Stimulated activated naive CD8-positive, alpha-beta T cell treated with anti-CD3 and anti-CD28 coated beads, Interleukin-15, Interleukin-2, amounts not matched to agents 100 ng/mL and 50 ng/mL, for 24 hours (primary cell): ENCODE measurements around the gene AP2A2.

ENCODE experiments used
- H3K27ac Mint-ChIP-seq: one replicate; pipeline ENCODE4 v1.8.0; 2021; ENCODE audit warnings: mild to moderate bottlenecking, mixed read lengths
- H3K27me3 Mint-ChIP-seq: one replicate; pipeline ENCODE4 v1.8.0; 2021; ENCODE audit warnings: mixed read lengths
- H3K36me3 Mint-ChIP-seq: one replicate; pipeline ENCODE4 v1.8.0; 2021; ENCODE audit warnings: low read depth, mixed read lengths
- H3K4me1 Mint-ChIP-seq: one replicate; pipeline ENCODE4 v1.8.0; 2021; ENCODE audit warnings: low read depth, mixed read lengths
- H3K4me3 Mint-ChIP-seq: one replicate; pipeline ENCODE4 v1.8.0; 2021; ENCODE audit warnings: mild to moderate bottlenecking, mixed read lengths
- H3K9me3 Mint-ChIP-seq: one replicate; pipeline ENCODE4 v1.8.0; 2021; ENCODE audit warnings: mixed read lengths

AP2A2 gene

GRCh38 chr11:1029654-1030053, 104.0 kb downstream of the AP2A2 start:
- H3K4me1 Mint-ChIP-seq = no peaks in the 10 kb centered on the region
- no peaks in the 10 kb centered on the region for H3K9me3 Mint-ChIP-seq
- no peaks in the 10 kb centered on the region for H3K27me3 Mint-ChIP-seq
- no peak overlapping the region for H3K4me3 Mint-ChIP-seq
- H3K36me3 Mint-ChIP-seq = no peaks in the 10 kb centered on the region
- H3K27ac Mint-ChIP-seq = no peak overlapping the region

- no peaks in the 10 kb centered on the region for H3K9me3 Mint-ChIP-seq
- H3K27me3 Mint-ChIP-seq = no peaks in the 10 kb centered on the region
- no peak overlapping the region for H3K4me3 Mint-ChIP-seq
- H3K27ac Mint-ChIP-seq = no peak overlapping the region
- H3K36me3 Mint-ChIP-seq = no peaks in the 10 kb centered on the region
- no peaks in the 10 kb centered on the region for H3K4me1 Mint-ChIP-seq
Observed at GRCh38 chr11:1030086-1030485, 104.4 kb downstream of the AP2A2 start.

- Mint-ChIP-seq H3K4me1 (no peaks in the 10 kb centered on the region), H3K9me3 (no peaks in the 10 kb centered on the region), H3K27me3 (no peaks in the 10 kb centered on the region), H3K4me3 (no peak overlapping the region), H3K36me3 (no peaks in the 10 kb centered on the region), H3K27ac (no peak overlapping the region)
Observed at GRCh38 chr11:1030556-1030955, 104.9 kb downstream of the AP2A2 start.

DNA sequence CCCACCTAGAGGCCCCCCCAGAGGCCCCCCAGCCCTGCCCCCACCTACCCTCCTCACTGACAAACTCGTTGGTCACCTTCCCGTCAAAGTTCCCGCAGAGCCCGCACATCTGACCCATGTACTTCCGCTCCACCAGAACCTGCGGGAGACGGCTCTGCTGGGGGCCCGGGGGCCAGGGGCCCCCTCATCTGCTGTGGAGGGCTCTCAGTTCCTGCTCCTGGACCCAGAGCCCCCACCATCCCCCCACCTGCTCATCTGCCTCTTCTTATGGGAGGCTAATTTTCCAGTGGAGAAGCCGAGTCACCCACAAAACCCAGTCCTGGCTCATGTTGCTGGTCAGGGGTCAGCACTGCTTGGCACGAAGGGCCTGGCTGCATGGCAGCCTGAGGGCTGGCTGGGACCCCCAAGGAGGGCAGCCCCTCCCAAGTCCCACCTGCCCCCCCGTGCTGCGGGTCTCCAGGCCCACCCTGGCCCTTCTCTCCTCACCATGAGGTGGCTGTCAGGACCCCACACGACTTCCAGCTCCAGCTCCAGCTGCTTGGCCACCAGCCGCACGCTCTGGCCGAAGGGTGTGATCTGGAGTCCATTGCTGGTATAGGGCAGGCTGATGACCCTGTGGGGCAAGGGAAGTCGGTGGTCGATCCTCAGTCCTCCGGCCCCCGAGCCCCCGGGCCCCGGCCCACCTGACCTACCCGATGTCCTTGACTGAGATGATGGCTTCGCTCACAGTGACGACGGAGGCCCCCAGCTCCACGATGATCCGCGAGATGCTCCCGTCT, 105.6 kb downstream of the AP2A2 start:
- Mint-ChIP-seq H3K4me1 (no peaks in the 10 kb centered on the region), H3K27ac (no peak overlapping the region), H3K4me3 (no peak overlapping the region), H3K27me3 (no peaks in the 10 kb centered on the region), H3K9me3 (no peaks in the 10 kb centered on the region), H3K36me3 (no peaks in the 10 kb centered on the region)

- H3K4me1 Mint-ChIP-seq = no peaks in the 10 kb centered on the region
- H3K27ac Mint-ChIP-seq = no peak overlapping the region
- no peaks in the 10 kb centered on the region for H3K27me3 Mint-ChIP-seq
Observed at GRCh38 chr11:1032310-1032891, 106.7 kb downstream of the AP2A2 start.

GRCh38 chr11:1033016-1033798, 107.5 kb downstream of the AP2A2 start:
- Mint-ChIP-seq H3K27me3 (no peaks in the 10 kb centered on the region), H3K9me3 (no peaks in the 10 kb centered on the region), H3K36me3 (no peaks in the 10 kb centered on the region), H3K4me3 (no peak overlapping the region), H3K4me1 (no peaks in the 10 kb centered on the region), H3K27ac (no peak overlapping the region)

More at GRCh38 chr11:1032310-1032891, 106.7 kb downstream of the AP2A2 start:
- H3K9me3 Mint-ChIP-seq = no peaks in the 10 kb centered on the region
- no peaks in the 10 kb centered on the region for H3K36me3 Mint-ChIP-seq
- no peak overlapping the region for H3K4me3 Mint-ChIP-seq

DNA sequence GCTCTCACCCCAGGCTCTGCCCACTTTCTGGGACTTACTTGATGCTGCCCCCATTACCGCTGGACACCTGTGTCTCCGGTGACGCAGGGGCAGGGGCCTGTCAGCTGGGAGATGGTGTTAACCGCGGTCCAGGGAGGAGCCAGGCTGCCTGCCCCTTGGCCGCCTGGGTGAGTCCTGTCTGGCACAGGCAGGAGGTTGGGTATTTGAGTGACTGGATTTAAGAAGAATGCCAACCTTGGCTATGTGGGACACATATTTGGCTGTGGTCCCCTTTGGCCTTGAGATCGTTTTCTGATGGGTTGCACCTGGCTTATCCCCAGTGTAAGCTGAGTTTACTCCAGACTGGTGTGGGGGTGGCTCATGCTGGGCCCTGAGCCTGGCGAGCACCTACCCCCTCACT, 108.3 kb downstream of the AP2A2 start:
- Mint-ChIP-seq H3K4me1 (no peaks in the 10 kb centered on the region), H3K27me3 (no peaks in the 10 kb centered on the region), H3K36me3 (no peaks in the 10 kb centered on the region), H3K27ac (no peak overlapping the region), H3K4me3 (no peak overlapping the region), H3K9me3 (no peaks in the 10 kb centered on the region)

GRCh38 chr11:1034456-1035295, 109.0 kb downstream of the AP2A2 start:
- Mint-ChIP-seq H3K27me3 (no peaks in the 10 kb centered on the region), H3K4me1 (no peaks in the 10 kb centered on the region), H3K9me3 (no peaks in the 10 kb centered on the region), H3K4me3 (no peak overlapping the region), H3K27ac (no peak overlapping the region), H3K36me3 (no peaks in the 10 kb centered on the region)

DNA sequence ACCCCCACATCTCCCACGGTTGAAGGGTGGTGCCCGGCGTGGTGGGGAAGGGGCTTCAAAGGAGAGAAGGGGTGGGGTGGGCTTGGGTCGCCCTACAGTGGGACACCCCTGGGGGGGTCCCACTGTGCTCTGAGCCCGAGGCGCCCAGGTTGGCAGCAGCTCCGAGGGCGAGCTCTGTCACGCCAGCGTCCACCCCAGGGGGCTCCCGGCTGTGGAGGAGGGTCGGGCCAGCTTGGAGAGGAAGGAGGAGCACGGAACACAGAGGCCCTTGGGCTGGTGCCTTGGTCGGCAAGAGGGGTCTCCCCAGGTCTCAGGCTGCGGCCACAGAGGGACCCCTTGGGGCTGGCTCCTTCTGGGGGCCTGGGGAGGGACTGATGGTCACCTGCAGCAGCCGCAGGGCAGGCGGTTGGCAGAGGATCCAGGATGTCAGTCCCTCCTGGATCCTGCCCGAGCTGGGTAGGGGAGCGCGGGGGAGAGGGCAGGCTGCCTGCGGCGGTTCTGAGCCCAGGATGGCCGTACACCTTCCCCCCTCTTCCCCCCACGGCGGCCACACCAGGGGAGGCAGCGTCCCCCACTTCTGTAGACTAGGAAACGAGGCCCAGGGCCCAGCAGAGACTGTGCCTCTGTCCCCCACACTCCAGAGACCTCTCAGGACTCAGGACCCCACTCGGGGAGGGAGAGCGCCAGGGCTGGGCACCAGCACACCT, 110.1 kb downstream of the AP2A2 start:
- Mint-ChIP-seq H3K27me3 (no peaks in the 10 kb centered on the region), H3K4me3 (no peak overlapping the region), H3K4me1 (no peaks in the 10 kb centered on the region), H3K27ac (no peak overlapping the region), H3K9me3 (no peaks in the 10 kb centered on the region), H3K36me3 (no peaks in the 10 kb centered on the region)

GRCh38 chr11:1036303-1036923, 110.7 kb downstream of the AP2A2 start, which contains the start of gene MUC6:
MUC6 (minus strand) TSS chr11:1036718; CDS start chr11:1036655, 63 bp downstream.
- Mint-ChIP-seq H3K36me3 (no peaks in the 10 kb centered on the region), H3K9me3 (no peaks in the 10 kb centered on the region), H3K27ac (no peak within 1 kb of the TSS), H3K4me1 (no peaks in the 10 kb centered on the region), H3K4me3 (no peak within 1 kb of the TSS), H3K27me3 (no peaks in the 10 kb centered on the region)

- Mint-ChIP-seq H3K27me3 (no peaks in the 10 kb centered on the region), H3K9me3 (no peaks in the 10 kb centered on the region), H3K36me3 (no peaks in the 10 kb centered on the region), H3K4me1 (no peaks in the 10 kb centered on the region), H3K27ac (no peak overlapping the region), H3K4me3 (no peak overlapping the region)
Observed at GRCh38 chr11:1036931-1037330, 111.3 kb downstream of the AP2A2 start.

GRCh38 chr11:1037506-1038055, 111.9 kb downstream of the AP2A2 start:
- Mint-ChIP-seq H3K36me3 (no peaks in the 10 kb centered on the region), H3K9me3 (no peaks in the 10 kb centered on the region), H3K4me3 (no peak overlapping the region), H3K4me1 (no peaks in the 10 kb centered on the region), H3K27ac (no peak overlapping the region), H3K27me3 (no peaks in the 10 kb centered on the region)

DNA sequence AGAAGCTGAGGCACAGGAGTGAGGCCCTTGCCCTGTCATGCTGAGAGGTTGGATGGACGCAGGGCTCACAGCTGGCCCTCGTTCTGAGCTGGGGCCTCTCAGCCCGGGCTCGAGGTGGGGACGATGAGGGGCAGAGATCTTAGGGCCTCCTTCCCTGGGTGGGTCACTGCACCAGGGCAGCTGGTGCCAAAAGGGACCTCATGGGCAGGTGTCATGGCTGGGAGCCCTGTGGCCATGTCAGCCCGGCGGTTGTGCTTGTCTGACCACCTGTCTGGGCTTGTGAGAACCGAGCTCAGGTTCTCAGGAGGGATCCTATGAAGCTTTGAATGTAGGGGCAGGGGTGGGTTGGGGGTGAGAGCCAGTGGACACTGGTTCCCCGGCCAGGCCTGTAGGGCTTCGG, 112.7 kb downstream of the AP2A2 start:
- H3K4me3 Mint-ChIP-seq = no peak overlapping the region

More for the DNA sequence above, 112.7 kb downstream of the AP2A2 start:
- Mint-ChIP-seq H3K27me3 (no peaks in the 10 kb centered on the region), H3K27ac (no peak overlapping the region), H3K36me3 (no peaks in the 10 kb centered on the region), H3K9me3 (no peaks in the 10 kb centered on the region), H3K4me1 (no peaks in the 10 kb centered on the region)
